Sigmoid colon (tissue), 4 donors: ENCODE data around the gene TRPM3.

Experiments used
- CTCF ChIP-seq, 4 experiments: fragments of 450-650 bp in 3 of 4; fragments of 200-600 bp in 1 of 4; IDR thresholded peaks; one replicate each; pipeline ENCODE4 v1.5.1; 2016 to 2019; ENCODE audit warnings: antibody characterized with exemption in 4 of 4, mild to moderate bottlenecking in 3 of 4, moderate library complexity in 2 of 4
- POLR2AphosphoS5 ChIP-seq, 4 donors: sonication (generic); formaldehyde crosslinking; IDR thresholded peaks; one replicate each; pipeline ENCODE4 v1.6.1; 2017; ENCODE audit warnings: antibody characterized with exemption in 4 of 4

GRCh38 chr9:70529833-70530232 lies 591.6 kb downstream of the TRPM3 start:
- no peak for TF ChIP-seq POLR2AphosphoS5 (IDR thresholded peaks at IDR 0.05)
- TF ChIP-seq CTCF (IDR thresholded peaks at IDR 0.05), result no peak
